A549 (cell line): ENCODE measurements around the gene BCL2A1. TPM values are rescaled to one million over a fixed set of nuclear protein-coding genes. Genes with fewer than 3 reads are reported as not detected.
A peak's percentile ranks its signal among the peaks of the same experiment; 100 is the strongest.

ENCODE experiments used
- ATAC-seq, 2 experiments: fragments of 200-7000 bp in 1 of 2; fragments of >200 bp in 1 of 2; cut with Nextera tagmentation in 1 of 2; cut with Tn5 transposase in 1 of 2; 3 replicates each; pipeline versions ENCODE4 v1.8.0 to v1.9.1; 2018 to 2020; ENCODE audit warnings: mild to moderate bottlenecking in 1 of 2, moderate library complexity in 1 of 2
- CTCF ChIA-PET: fragments of 300-600 bp; sonication (Branson Sonifier 250); formaldehyde crosslinking; extraction: SDS; loops from one replicate; lab custom pipeline; 2021; ENCODE audit warnings: antibody characterized with exemption, inconsistent platforms; lab: Yijun Ruan, JAX
- POLR2A ChIA-PET: fragments of 350-600 bp; formaldehyde crosslinking; extraction: SDS; loops from one replicate; lab custom pipeline; 2021; ENCODE audit warnings: antibody characterized with exemption, inconsistent platforms; lab: Yijun Ruan, JAX
- DNase-seq, 2 experiments: peaks; one replicate each; pipeline versions ENCODE4 v3.0.0 to v3.0.0-alpha.2; 2011 to 2016; ENCODE audit warnings: low read depth in 1 of 2, low spot score in 1 of 2
- FAIRE-seq: peaks from 2 replicates; lab custom pipeline; 2011; peaks lifted over from hg19 to GRCh38; lab: Jason Lieb, UNC
- H3K27ac ChIP-seq, 2 experiments: fragments of >200 bp; sonication (Bioruptor Twin); formaldehyde crosslinking; 3 replicates each; pipeline ENCODE4 v1.5.1; 2016 to 2017
- H3K4me1 ChIP-seq: fragments of >200 bp; sonication (Bioruptor Twin); formaldehyde crosslinking; 3 replicates; pipeline ENCODE4 v1.6.1; 2016
- H3K4me2 ChIP-seq: fragments of >200 bp; sonication (Bioruptor Twin); formaldehyde crosslinking; 3 replicates; pipeline ENCODE4 v1.6.1; 2016
- H3K4me3 ChIP-seq: fragments of >200 bp; sonication (Bioruptor Twin); formaldehyde crosslinking; 3 replicates; pipeline ENCODE4 v1.5.1; 2016
- H3K9me3 ChIP-seq: fragments of >200 bp; sonication (Bioruptor Twin); formaldehyde crosslinking; 3 replicates; pipeline ENCODE4 v1.6.1; 2016
- BCL3 ChIP-seq: fragments of >200 bp; sonication (Bioruptor Twin); formaldehyde crosslinking; IDR thresholded peaks from 3 replicates; pipeline ENCODE4 v1.6.1; 2016
- BHLHE40 ChIP-seq: IDR thresholded peaks from 2 replicates; pipeline ENCODE4 v1.6.1; 2012; ENCODE audit warnings: low read depth, low read length, inconsistent platforms
- CBX8 ChIP-seq: fragments of 200-600 bp; sonication (generic); IDR thresholded peaks from 2 replicates; pipeline ENCODE4 v1.6.1; 2016
- CEBPB ChIP-seq, 2 experiments: fragments of >200 bp in 1 of 2; sonication (Bioruptor Twin) in 1 of 2; formaldehyde crosslinking in 1 of 2; IDR thresholded peaks; 2 replicates each; pipeline ENCODE4 v1.6.1; 2012 to 2016
- CHD2 ChIP-seq: fragments of 150-350 bp; IDR thresholded peaks from 2 replicates; pipeline ENCODE4 v1.6.1; 2014; ENCODE audit warnings: low read length; ENCODE audit not compliant: partially characterized antibody
- CHD4 ChIP-seq: fragments of 200-600 bp; sonication (generic); IDR thresholded peaks from 2 replicates; pipeline ENCODE4 v1.6.1; 2016; ENCODE audit warnings: antibody characterized with exemption, mild to moderate bottlenecking, borderline replicate concordance
- CTCF ChIP-seq: fragments of >200 bp; sonication (Bioruptor Twin); formaldehyde crosslinking; IDR thresholded peaks from 3 replicates; pipeline ENCODE4 v1.5.1; 2016
- E2F6 ChIP-seq: IDR thresholded peaks from 2 replicates; pipeline ENCODE4 v1.6.1; 2012; ENCODE audit warnings: low read depth, borderline replicate concordance
- EHF ChIP-seq: fragments of 250-450 bp; sonication (Bioruptor Pico); IDR thresholded peaks from 2 replicates; pipeline ENCODE4 v1.5.0; 2020; ENCODE audit warnings: mild to moderate bottlenecking
- EHMT2 ChIP-seq: fragments of 200-600 bp; sonication (generic); IDR thresholded peaks from 2 replicates; pipeline ENCODE4 v1.6.1; 2016; ENCODE audit warnings: antibody characterized with exemption, low read depth, mild to moderate bottlenecking, moderate library complexity
- ELK1 ChIP-seq: fragments of 150-350 bp; IDR thresholded peaks from 2 replicates; pipeline ENCODE4 v1.6.1; 2014; ENCODE audit warnings: low read depth, mild to moderate bottlenecking, low read length
- EP300 ChIP-seq, 2 experiments: fragments of >200 bp; sonication (Bioruptor Twin); formaldehyde crosslinking; IDR thresholded peaks; 2 replicates in 1 of 2; 3 replicates in 1 of 2; pipeline ENCODE4 v1.6.1; 2016 to 2017
- HDAC2 ChIP-seq: fragments of 200-600 bp; sonication (generic); IDR thresholded peaks from 2 replicates; pipeline ENCODE4 v1.6.1; 2016
- HES2 ChIP-seq: fragments of >200 bp; sonication (Bioruptor Twin); formaldehyde crosslinking; IDR thresholded peaks from 2 replicates; pipeline ENCODE4 v1.6.1; 2016
- HMGXB4 ChIP-seq: fragments of 250-450 bp; sonication (Bioruptor Pico); IDR thresholded peaks from 2 replicates; pipeline ENCODE4 v1.5.0; 2021; ENCODE audit warnings: mild to moderate bottlenecking, moderate library complexity, borderline replicate concordance
- HOXB13 ChIP-seq: fragments of 250-450 bp; sonication (Bioruptor Pico); IDR thresholded peaks from 2 replicates; pipeline ENCODE4 v1.5.0; 2020; ENCODE audit warnings: low read depth, mild to moderate bottlenecking, moderate library complexity
- JUN ChIP-seq, 2 experiments: fragments of >200 bp; sonication (Bioruptor Twin); formaldehyde crosslinking; IDR thresholded peaks; 2 replicates in 1 of 2; 3 replicates in 1 of 2; pipeline ENCODE4 v1.6.1; 2016 to 2017
- JUNB ChIP-seq: fragments of >200 bp; sonication (Bioruptor Twin); formaldehyde crosslinking; IDR thresholded peaks from 2 replicates; pipeline ENCODE4 v1.6.1; 2016
- MAX ChIP-seq: IDR thresholded peaks from 2 replicates; pipeline ENCODE4 v1.6.1; 2012
- NR3C1 ChIP-seq: fragments of >200 bp; sonication (Bioruptor Twin); formaldehyde crosslinking; IDR thresholded peaks from 3 replicates; pipeline ENCODE4 v1.6.1; 2017
- PHF8 ChIP-seq: fragments of 200-600 bp; sonication (generic); IDR thresholded peaks from 2 replicates; pipeline ENCODE4 v1.6.1; 2016; ENCODE audit warnings: low read depth, mild to moderate bottlenecking, antibody characterized with exemption, moderate library complexity, borderline replicate concordance
- POLR2A ChIP-seq: IDR thresholded peaks from 2 replicates; pipeline ENCODE4 v1.6.1; 2012; ENCODE audit warnings: mild to moderate bottlenecking, low read length
- RARB ChIP-seq: fragments of 250-450 bp; sonication (Bioruptor Pico); IDR thresholded peaks from 2 replicates; pipeline ENCODE4 v1.8.0; 2021; ENCODE audit warnings: mild to moderate bottlenecking, moderate library complexity
- RNF2 ChIP-seq: fragments of 200-600 bp; sonication (generic); IDR thresholded peaks from 2 replicates; pipeline ENCODE4 v1.6.1; 2016; ENCODE audit warnings: low read depth, mild to moderate bottlenecking, antibody characterized with exemption, moderate library complexity, borderline replicate concordance
- SREBF2 ChIP-seq: fragments of 450-650 bp; IDR thresholded peaks from 2 replicates; pipeline ENCODE4 v1.6.1; 2014; ENCODE audit warnings: mild to moderate bottlenecking, moderate library complexity
- TP53 ChIP-seq: fragments of 250-450 bp; sonication (Bioruptor Pico); IDR thresholded peaks from 2 replicates; pipeline ENCODE4 v1.5.0; 2021; ENCODE audit warnings: mild to moderate bottlenecking, moderate library complexity
- USF2 ChIP-seq: fragments of 450-650 bp; IDR thresholded peaks from 2 replicates; pipeline ENCODE4 v1.6.1; 2014; ENCODE audit warnings: antibody characterized with exemption
- ZNF302 ChIP-seq: fragments of 250-450 bp; sonication (Bioruptor Pico); IDR thresholded peaks from 2 replicates; pipeline ENCODE4 v1.9.0; 2021; ENCODE audit warnings: inconsistent platforms, mild to moderate bottlenecking, moderate library complexity
- WGBS: methylation state at CpG from one replicate; pipeline ENCODE4 v1.1.6; 2017; ENCODE audit errors: missing lambda C conversion rate; 5-methylcytosine and 5-hydroxymethylcytosine counted together
- polyA plus RNA-seq, 4 experiments: library from polyadenylated mRNA; depleted of rRNA in 3 of 4; stranded (reverse); fragments of >200 nt; fragmentation: RNase III in 1 of 4; extraction: RNeasy Plus Mini Kit Qiagen cat#74134 plus additional on column Dnase treatment in 1 of 4; gene quantifications; 2 replicates in 3 of 4; 3 replicates in 1 of 4; pipeline ENCODE4 v1.2.3, GENCODE V29; 2011 to 2017

Gene BCL2A1
- polyA plus RNA-seq, 2 of the 4 experiments (the other 2 are of a cell fraction): 14.0 to 20.1 TPM

- no peak for TF ChIP-seq RNF2
- TF ChIP-seq HOXB13: peak; percentile 18; the same call in 1 of the 2 replicates
- no peak for TF ChIP-seq EHF (CRISPR knock-in tag)
- TF ChIP-seq JUN (IDR thresholded peaks at IDR 0.05): 0 out of 5 replicates have a peak, but pooled peaks of 1 of the 2 experiments have one; percentile 34
- TF ChIP-seq EP300 (IDR thresholded peaks at IDR 0.05): peak in 1 of 2 experiments; percentile 24; a peak in 1 of 5 replicates
- TF ChIP-seq PHF8: no peak
- TF ChIP-seq NR3C1: no peak
- no peak for TF ChIP-seq HMGXB4
- no peak for TF ChIP-seq SREBF2
- TF ChIP-seq RARB (CRISPR knock-in tag): no peak
- TF ChIP-seq CEBPB (IDR thresholded peaks at IDR 0.05): peak in 1 of 2 experiments; percentile 43; a peak in 1 of 4 replicates
- TF ChIP-seq HDAC2: no peak
- no peak for TF ChIP-seq CHD4
- no peak for TF ChIP-seq HES2
- no peak for TF ChIP-seq CHD2
- no peak for TF ChIP-seq ELK1
- TF ChIP-seq JUNB: no peak
- no peak for TF ChIP-seq ZNF302 (CRISPR knock-in tag)
- no peak; the same call in 1 of the 2 replicates for TF ChIP-seq E2F6
- no peak for TF ChIP-seq CBX8
- TF ChIP-seq EHMT2: no peak; the same call in 1 of the 2 replicates
- no peak for TF ChIP-seq BCL3
- TF ChIP-seq MAX: peak; percentile 87
These were observed 5.0 kb downstream of the BCL2A1 start (continued) for GRCh38 chr15:79965846-79966630.

GRCh38 chr15:79964232-79964805 is 6.7 kb downstream of the BCL2A1 start:
- H3K4me3 ChIP-seq: no peak overlapping the region
- CTCF ChIA-PET: no interaction called here
- POLR2A ChIA-PET: interaction anchor here (1.7 kb wide), 1 partner anchor 41 kb away, joined by 5 read pairs; no protein-coding TSS in a partner anchor

More at GRCh38 chr15:79964232-79964805, 6.7 kb downstream of the BCL2A1 start:
- WGBS: 87% methylated on average over 6 of the region's 6 CpGs
- TF ChIP-seq TP53 (CRISPR knock-in tag) (no peak), CEBPB (IDR thresholded peaks at IDR 0.05) (peak in 1 of 2 experiments; percentile 60; a peak in 2 of 4 replicates), HDAC2 (no peak), POLR2A (no peak), USF2 (no peak), E2F6 (no peak), CTCF (no peak), BHLHE40 (no peak)
- Histone ChIP-seq H3K9me3 (no peaks in the 10 kb centered on the region), H3K27ac (peak overlapping the region; percentile 79 to 80), H3K4me1 (peaks cover 63% of the 10 kb centered on the region), H3K4me2 (peak overlapping the region; percentile 83; the same call in 1 of the 3 replicates)
- ATAC-seq (no peak), FAIRE-seq (no peak), DNase-seq (no peak)
